RWPE1 (cell line): ENCODE measurements around the gene RPL22L1.

Source experiments
- CTCF ChIA-PET: fragments of 350-600 bp; sonication (Branson Sonifier 250); formaldehyde crosslinking; extraction: SDS; loops from one replicate; lab custom pipeline; 2021; lab: Yijun Ruan, JAX
- POLR2A ChIA-PET: fragments of 400-600 bp; formaldehyde crosslinking; extraction: SDS; loops from one replicate; lab custom pipeline; 2020; ENCODE audit warnings: antibody characterized with exemption; ENCODE audit not compliant: low non-redundant PET; lab: Yijun Ruan, JAX
- DNase-seq: peaks from one replicate; pipeline ENCODE4 v3.0.0; 2012; ENCODE audit warnings: low spot score
- H3K27ac ChIP-seq: fragments of 450-650 bp; 2 replicates; pipeline ENCODE4 v1.5.1; 2017
- CTCF ChIP-seq: fragments of 450-650 bp; conservative IDR thresholded peaks from 2 replicates; pipeline ENCODE4 v1.5.1; 2017; ENCODE audit warnings: low read depth, mild to moderate bottlenecking

The RPL22L1 gene

GRCh38 chr3:170869645-170870593 lies at the start of gene RPL22L1:
RPL22L1 (minus strand) TSS chr3:170870195; CDS start chr3:170870167, 28 bp downstream.
- ChIA-PET CTCF (interaction anchor here (0.6 kb wide), 2 partner anchors 323 to 648 kb away, joined by 3 read pairs; partner anchors contain the start of gene PRKCI), POLR2A (interaction anchor here (0.6 to 1.6 kb wide), 7 partner anchors 16 to 1858 kb away, joined by 3 to 7 read pairs (median 3); partner anchors contain the start of gene EIF5A2)
- peak within 1 kb of the TSS; percentile 81 for H3K27ac ChIP-seq
- no peak for TF ChIP-seq CTCF
- peak; percentile 88 for DNase-seq

- no peak overlapping the region for H3K27ac ChIP-seq
- ChIA-PET CTCF (no interaction called here), POLR2A (no interaction called here)
- no peak for TF ChIP-seq CTCF
- DNase-seq: no peak
Measured at GRCh38 chr3:170918715-170919114, 48.7 kb upstream of the RPL22L1 start.

- no peak for TF ChIP-seq CTCF
- no peak overlapping the region for H3K27ac ChIP-seq
- POLR2A ChIA-PET: no interaction called here
- CTCF ChIA-PET: no interaction called here
- DNase-seq: no peak
Measured at GRCh38 chr3:170914690-170915089, 44.7 kb upstream of the RPL22L1 start.

GRCh38 chr3:170914212-170914611 lies 44.2 kb upstream of the RPL22L1 start:
- ChIA-PET CTCF (no interaction called here), POLR2A (no interaction called here)
- TF ChIP-seq CTCF: no peak
- no peak overlapping the region for H3K27ac ChIP-seq
- no peak for DNase-seq

GRCh38 chr3:170911051-170911450 lies 41.1 kb upstream of the RPL22L1 start:
- ChIA-PET CTCF (no interaction called here), POLR2A (no interaction called here)
- no peak overlapping the region for H3K27ac ChIP-seq
- DNase-seq: no peak
- TF ChIP-seq CTCF: no peak

- ChIA-PET POLR2A (no interaction called here), CTCF (no interaction called here)
- DNase-seq: no peak
- no peak for TF ChIP-seq CTCF
- no peak overlapping the region for H3K27ac ChIP-seq
Measured at GRCh38 chr3:170910542-170910941, 40.5 kb upstream of the RPL22L1 start.
